GM12892 (cell line): ENCODE results near the gene SYNPO2L.

Experiments used
- POLR2A ChIP-seq: IDR thresholded peaks from 2 replicates; pipeline ENCODE4 v1.6.1; 2011; ENCODE audit warnings: low read depth, low read length, control low read depth
- POLR2AphosphoS5 ChIP-seq: IDR thresholded peaks from 2 replicates; pipeline ENCODE4 v1.6.1; 2011; ENCODE audit warnings: low read depth, low read length, control low read depth
- TAF1 ChIP-seq: IDR thresholded peaks from 2 replicates; pipeline ENCODE4 v1.6.1; 2011; ENCODE audit warnings: low read depth, mild to moderate bottlenecking, control low read depth, low read length, borderline replicate concordance

DNA sequence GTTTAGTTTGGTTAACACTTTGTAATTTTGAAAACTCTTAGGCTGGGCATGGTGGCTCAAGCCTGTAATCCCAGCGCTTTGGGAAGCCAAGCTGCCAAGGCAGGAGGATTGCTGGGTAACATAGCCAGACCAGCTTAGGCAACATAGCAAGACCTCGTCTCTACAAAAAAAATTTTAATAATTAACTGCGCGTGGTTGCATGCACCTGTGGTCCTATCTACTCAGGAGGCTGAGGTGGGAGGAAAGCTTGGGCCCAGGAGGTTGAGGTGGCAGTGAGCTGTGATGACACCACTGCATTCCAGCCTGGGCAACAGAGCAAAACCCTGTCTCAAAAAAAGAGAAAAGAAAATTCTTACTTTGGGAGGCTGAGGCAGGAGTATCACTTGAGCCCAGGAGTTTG lies 32.8 kb downstream of the SYNPO2L start:
- TF ChIP-seq POLR2A = no peak
- no peak for TF ChIP-seq TAF1
- TF ChIP-seq POLR2AphosphoS5 = no peak
